Iris pigment epithelial cell (primary cell): ENCODE measurements around the gene SLC24A5.

Experiments
- DNase-seq: peaks from one replicate; pipeline ENCODE4 v3.0.0-alpha.2; 2011; ENCODE audit warnings: low read depth

The SLC24A5 gene

DNA sequence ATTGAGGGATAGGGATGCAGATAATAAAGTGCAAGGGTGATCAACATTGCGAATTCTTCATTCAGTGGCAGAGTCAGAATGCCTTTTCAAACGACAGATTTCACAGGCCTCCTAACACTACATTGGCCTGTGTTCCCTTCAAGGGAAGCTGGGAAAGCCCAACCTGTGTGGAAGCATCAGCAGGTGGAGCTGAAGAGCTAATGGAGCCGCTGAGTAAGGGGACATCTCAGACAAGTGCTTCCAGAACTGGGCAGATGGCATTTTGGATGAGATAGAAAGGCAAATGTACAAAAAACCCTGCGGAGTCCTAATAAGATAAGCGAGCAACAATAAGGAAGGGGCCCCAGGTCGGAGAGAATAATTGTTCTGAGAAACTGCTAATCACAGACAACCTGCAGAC is 8.5 kb upstream of the SLC24A5 start:
- peak; percentile 54 for DNase-seq

- peak; percentile 18 for DNase-seq
Measured at GRCh38 chr15:48119277-48119676, 1.5 kb upstream of the SLC24A5 start.

GRCh38 chr15:48121849-48122248 is 1.1 kb downstream of the SLC24A5 start:
- no peak for DNase-seq

DNA sequence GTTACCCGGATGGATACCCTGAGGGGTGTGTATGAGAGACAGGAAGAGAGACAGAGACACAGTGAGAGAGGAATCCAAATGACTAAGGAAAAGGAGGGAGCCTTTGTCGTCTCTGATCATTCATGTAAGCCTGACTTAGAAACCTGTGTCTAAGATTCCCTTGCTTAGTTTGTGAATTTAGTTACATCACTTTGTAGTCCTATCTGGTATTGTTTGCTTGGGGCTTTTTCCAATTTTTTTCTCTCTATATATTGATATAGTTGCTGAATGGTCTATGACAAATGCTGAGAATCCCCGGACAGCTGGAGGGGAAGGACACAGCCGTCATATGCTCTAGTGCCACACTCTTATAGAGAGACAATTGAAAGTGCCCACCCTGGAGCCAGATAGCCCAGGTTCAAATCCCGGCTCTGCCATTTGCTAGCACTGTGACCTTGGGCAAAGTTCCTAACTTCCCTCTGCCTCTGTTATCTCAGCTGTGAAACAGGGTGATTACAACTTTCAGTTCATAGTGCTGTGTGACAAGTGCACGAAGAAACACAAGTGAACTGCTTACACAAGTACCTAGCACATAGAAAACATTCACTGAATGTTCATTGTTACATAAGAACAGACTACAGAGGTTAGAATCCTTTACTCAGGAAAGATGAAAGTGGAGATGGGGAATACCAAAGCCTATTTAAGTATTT is 6.0 kb downstream of the SLC24A5 start:
- DNase-seq = no peak

GRCh38 chr15:48131324-48131723 is 10.5 kb downstream of the SLC24A5 start:
- no peak for DNase-seq

DNA sequence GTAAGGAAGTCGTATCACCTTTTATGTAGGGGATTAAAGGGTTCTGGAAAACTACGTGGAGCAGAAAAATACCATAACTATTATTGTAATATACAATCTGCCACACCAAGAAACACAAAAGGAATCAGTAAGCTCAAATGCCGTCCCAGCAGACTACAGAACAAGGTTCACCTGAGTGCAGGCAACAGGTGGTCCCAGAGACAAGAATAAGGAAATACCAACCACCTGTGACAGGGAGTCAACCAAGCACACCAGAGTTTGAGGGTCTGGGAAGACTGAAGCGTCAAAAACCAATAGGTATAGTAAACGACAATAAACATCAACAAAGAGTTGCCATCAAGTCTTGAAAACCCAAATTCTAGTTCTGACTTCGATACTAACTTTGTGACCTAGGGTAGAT is 12.1 kb downstream of the SLC24A5 start:
- DNase-seq = no peak

DNA sequence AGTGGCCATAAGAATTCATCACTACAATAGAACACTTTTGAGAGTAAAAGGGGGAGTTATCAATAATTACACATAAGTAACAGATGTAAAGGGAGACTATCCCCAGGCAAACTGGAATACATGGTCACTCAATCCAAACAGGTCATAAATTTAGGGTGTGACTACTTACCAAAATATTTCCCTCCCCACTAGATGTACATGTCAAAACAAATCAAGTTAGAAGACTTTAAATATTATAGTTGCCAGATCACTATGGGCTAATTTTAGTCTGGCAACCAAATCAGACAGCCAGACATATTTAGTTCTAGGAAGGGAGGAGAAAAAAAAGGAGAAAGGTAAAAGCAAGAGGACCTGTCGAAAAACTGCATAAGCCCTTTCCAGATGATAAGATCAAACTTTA is 23.1 kb downstream of the SLC24A5 start:
- peak; percentile 43 for DNase-seq

DNA sequence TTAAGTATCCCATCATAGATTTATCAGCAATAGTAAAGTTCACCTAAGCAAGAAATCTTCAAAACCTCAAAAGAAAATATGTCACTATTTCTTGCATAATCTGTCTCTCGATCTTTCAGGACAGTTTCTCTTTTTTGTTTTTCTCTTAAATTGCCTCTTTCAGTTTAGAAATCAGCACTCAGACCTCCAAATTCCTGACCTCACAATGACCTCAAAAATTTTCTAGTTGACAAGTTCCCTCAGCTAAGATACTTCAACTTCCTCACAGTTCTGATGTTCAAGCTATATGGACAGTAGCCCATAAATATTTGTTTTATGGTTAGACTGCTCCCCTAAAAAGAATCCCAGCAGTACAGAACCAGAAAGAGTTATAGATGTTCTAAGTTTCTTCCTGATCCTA is 24.1 kb downstream of the SLC24A5 start:
- DNase-seq = peak; percentile 78

- peak; percentile 60 for DNase-seq
Measured at GRCh38 chr15:48145923-48146322, 25.1 kb downstream of the SLC24A5 start.

DNA sequence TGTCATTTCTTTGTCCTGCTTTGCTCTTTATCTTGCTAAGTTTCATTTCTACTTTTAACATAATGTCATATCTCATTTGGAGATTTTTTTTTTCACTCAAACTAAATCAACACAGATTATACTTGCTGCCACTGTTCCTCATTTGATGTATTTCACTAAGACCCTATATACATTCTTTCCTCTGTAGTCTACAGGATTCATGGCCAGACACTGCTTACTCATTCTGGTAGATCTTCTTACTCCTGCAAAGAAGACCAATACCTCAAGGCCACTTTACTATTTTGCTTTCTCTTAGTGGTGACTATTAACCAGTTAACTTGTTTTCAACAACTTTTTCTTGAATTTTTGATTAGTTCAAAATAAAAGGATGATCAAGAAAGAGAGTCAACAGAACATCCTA is 26.6 kb downstream of the SLC24A5 start:
- DNase-seq = peak; percentile 47

- DNase-seq = peak; percentile 91
Measured at GRCh38 chr15:48149858-48150257, 29.1 kb downstream of the SLC24A5 start.

DNA sequence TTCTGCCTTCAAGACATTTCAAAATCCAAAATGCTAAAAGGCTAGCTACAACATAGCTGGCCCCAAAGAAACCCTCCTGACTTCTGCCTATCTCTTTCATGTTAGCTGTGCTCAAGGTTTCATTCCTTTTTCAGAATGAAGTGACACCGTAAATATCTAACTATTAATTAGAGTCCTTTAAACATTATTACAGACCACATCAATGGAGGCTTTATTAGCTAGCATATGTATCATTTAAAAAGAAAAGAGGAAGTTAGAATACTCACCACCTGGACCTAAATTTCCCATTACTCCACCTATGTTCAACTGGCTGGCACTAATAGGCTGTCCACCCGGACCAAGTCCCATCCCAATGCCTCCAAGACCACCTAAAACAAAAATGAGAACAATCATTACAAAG is 32.7 kb downstream of the SLC24A5 start:
- no peak for DNase-seq

GRCh38 chr15:48168616-48169015 is 47.8 kb downstream of the SLC24A5 start:
- DNase-seq = no peak

DNA sequence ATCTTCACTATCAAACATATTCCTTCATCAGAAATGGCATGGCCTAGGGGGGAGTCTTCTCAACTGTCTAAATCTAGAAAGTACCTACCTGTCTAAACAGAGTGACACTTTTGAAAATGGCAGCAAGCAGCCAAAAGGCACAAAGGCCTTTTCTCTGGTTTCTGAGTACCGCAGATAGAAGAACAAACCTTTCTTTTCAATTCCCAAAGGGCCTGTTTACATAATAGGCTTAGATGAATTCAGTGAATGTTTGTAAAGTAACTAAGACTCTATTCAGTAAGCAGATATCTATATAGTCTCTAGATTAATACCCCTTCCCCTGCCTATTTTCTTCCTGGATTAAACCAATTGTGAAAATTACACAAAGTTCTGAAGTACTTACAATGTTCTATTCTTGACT is 50.2 kb downstream of the SLC24A5 start:
- no peak for DNase-seq

DNA sequence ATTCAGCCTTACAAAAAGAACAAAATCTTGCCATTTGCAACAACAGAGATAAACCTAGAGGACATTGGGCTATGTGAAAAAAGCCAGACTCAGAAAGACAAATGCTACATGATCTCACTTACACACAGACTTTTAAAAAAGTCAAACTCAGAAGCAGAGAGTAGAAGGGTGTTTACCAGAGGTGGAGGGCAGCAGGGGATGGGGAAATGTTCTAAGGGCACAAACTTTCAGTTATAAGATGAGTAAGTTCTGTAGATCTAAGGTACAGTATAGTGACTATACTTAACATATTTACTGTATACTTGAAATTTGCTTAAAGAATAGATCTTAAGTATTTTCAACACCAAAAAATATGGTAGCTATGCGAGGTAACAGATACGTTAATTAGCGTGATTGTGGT is 54.3 kb downstream of the SLC24A5 start:
- no peak for DNase-seq

GRCh38 chr15:48176112-48176511 is 55.3 kb downstream of the SLC24A5 start:
- peak; percentile 12 for DNase-seq

DNA sequence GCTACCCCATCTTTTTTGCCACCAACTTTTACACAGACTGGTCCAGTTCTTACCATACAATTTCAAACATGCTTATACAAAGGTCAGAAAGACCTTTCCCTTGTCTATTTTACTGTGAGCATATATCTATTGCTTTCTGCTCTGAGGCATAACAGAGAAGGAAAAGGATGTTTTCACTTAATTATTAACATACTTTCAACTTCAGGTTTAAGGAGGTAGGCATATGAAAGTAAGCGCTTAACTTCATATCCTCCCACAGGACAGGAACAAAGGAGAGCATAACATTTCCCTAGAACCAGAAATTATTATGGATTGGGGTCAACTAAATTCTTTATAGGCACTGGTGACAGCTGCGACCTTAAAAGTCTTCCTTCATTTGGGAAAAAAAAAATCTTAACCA is 56.2 kb downstream of the SLC24A5 start:
- no peak for DNase-seq

GRCh38 chr15:48177383-48177765 is 56.6 kb downstream of the SLC24A5 start:
- peak; percentile 76 for DNase-seq

- peak; percentile 75 for DNase-seq
Measured at GRCh38 chr15:48177766-48178647, 57.2 kb downstream of the SLC24A5 start, which contains the start of gene MYEF2. Gene MYEF2 (minus strand): TSS chr15:48178295. CDS start chr15:48178237, 58 bp downstream.

GRCh38 chr15:48178648-48178931 is 57.8 kb downstream of the SLC24A5 start:
- no peak for DNase-seq

GRCh38 chr15:48182749-48183148 is 62.0 kb downstream of the SLC24A5 start:
- DNase-seq = no peak

GRCh38 chr15:48185529-48185928 is 64.7 kb downstream of the SLC24A5 start:
- DNase-seq = peak; percentile 14

DNA sequence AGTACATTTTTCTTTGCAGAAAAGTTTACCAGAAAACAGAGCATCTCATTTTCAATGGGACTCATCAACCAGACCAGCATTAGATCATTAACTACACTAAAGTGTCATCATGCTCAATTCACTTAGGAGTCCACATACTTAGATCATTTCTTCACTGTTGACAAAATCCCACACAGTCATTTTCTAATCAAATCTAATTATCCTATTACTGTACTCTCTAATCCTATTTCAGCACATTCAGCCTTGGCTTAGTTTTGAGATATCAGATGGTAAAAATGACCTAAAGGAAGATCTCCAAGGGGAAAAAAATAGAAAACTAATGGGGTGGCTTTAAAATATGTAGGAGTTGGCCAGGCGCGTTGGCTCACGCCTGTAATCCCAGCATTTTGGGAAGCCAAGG is 65.5 kb downstream of the SLC24A5 start:
- no peak for DNase-seq
